Activated CD8-positive, alpha-beta memory T cell treated with anti-CD3 and anti-CD28 coated beads, Interleukin-2, amount 50 U/mL, for 24 hours (primary cell): ENCODE data around the gene STOX2.

Experiments used
- DNase-seq: peaks from one replicate; pipeline ENCODE4 v3.0.0-alpha.2; 2020; ENCODE audit errors: extremely low read depth

The STOX2 gene

GRCh38 chr4:183905081-183905592 lies at the start of gene STOX2:
Gene STOX2, plus strand, starts transcription at chr4:183905307. Its CDS starts 1,484 bp downstream, at chr4:183906791.
- DNase-seq = no peak

GRCh38 chr4:183855323-183856190 lies 49.5 kb upstream of the STOX2 start:
- no peak for DNase-seq

GRCh38 chr4:183857040-183857439 lies 48.1 kb upstream of the STOX2 start:
- no peak for DNase-seq

GRCh38 chr4:183858011-183858615 lies 47.0 kb upstream of the STOX2 start:
- no peak for DNase-seq

GRCh38 chr4:183860119-183860518 lies 45.0 kb upstream of the STOX2 start:
- no peak for DNase-seq

- DNase-seq = no peak
Observed at GRCh38 chr4:183860731-183861130, 44.4 kb upstream of the STOX2 start.

- DNase-seq = no peak
Observed at GRCh38 chr4:183861426-183861825, 43.7 kb upstream of the STOX2 start.

- DNase-seq = no peak
Observed at GRCh38 chr4:183863155-183863825, 41.8 kb upstream of the STOX2 start.

- DNase-seq = no peak
Observed at GRCh38 chr4:183867247-183867646, 37.9 kb upstream of the STOX2 start.

- DNase-seq = no peak
Observed at GRCh38 chr4:183870997-183871396, 34.1 kb upstream of the STOX2 start.

GRCh38 chr4:183871581-183871980 lies 33.5 kb upstream of the STOX2 start:
- DNase-seq = no peak

- DNase-seq = no peak
Observed at GRCh38 chr4:183872531-183872930, 32.6 kb upstream of the STOX2 start.

GRCh38 chr4:183873409-183874185 lies 31.5 kb upstream of the STOX2 start:
- DNase-seq = no peak

GRCh38 chr4:183875251-183875825 lies 29.8 kb upstream of the STOX2 start:
- DNase-seq = no peak

GRCh38 chr4:183876268-183876934 lies 28.7 kb upstream of the STOX2 start:
- DNase-seq = no peak

- no peak for DNase-seq
Observed at GRCh38 chr4:183878251-183878970, 26.7 kb upstream of the STOX2 start.

GRCh38 chr4:183885205-183885720 lies 19.8 kb upstream of the STOX2 start:
- no peak for DNase-seq

GRCh38 chr4:183887351-183887750 lies 17.8 kb upstream of the STOX2 start:
- DNase-seq = no peak

GRCh38 chr4:183888564-183888963 lies 16.5 kb upstream of the STOX2 start:
- no peak for DNase-seq

- DNase-seq = no peak
Observed at GRCh38 chr4:183889190-183889589, 15.9 kb upstream of the STOX2 start.
